HepG2 (cell line): ENCODE data around the gene UPK1A. TPM values are rescaled to one million over a fixed set of nuclear protein-coding genes. Genes with fewer than 3 reads are reported as not detected.
A peak's percentile ranks its signal among the peaks of the same experiment; 100 is the strongest.

Source experiments
- AGO1 ChIP-seq: fragments of 200-400 bp; formaldehyde crosslinking; IDR thresholded peaks from 2 replicates; pipeline ENCODE4 v1.6.1; 2017; ENCODE audit warnings: mild to moderate bottlenecking, low read depth, low read length, moderate library complexity; ENCODE audit not compliant: poor library complexity, severe bottlenecking
- ARHGAP35 ChIP-seq: sonication (generic); formaldehyde crosslinking; IDR thresholded peaks from 2 replicates; pipeline ENCODE4 v1.9.0; 2022; ENCODE audit warnings: mild to moderate bottlenecking, inconsistent platforms, moderate library complexity, missing genetic modification reagents, borderline replicate concordance
- CBX1 ChIP-seq: IDR thresholded peaks from one replicate; pipeline ENCODE4 v1.6.1; 2016; ENCODE audit warnings: antibody characterized with exemption, low read depth
- CENPT ChIP-seq: sonication (generic); formaldehyde crosslinking; IDR thresholded peaks from 2 replicates; pipeline ENCODE4 v1.8.0; 2022; ENCODE audit warnings: low read depth, mild to moderate bottlenecking, moderate library complexity, missing genetic modification reagents
- EP300 ChIP-seq, 3 experiments: sonication (generic) in 1 of 3; formaldehyde crosslinking in 1 of 3; IDR thresholded peaks; 2 replicates each; pipeline versions ENCODE4 v1.5.1 to v1.6.1; 2011 to 2020; ENCODE audit warnings: low read depth in 2 of 3, low read length in 2 of 3, borderline replicate concordance in 1 of 3, improper control_type of control experiment in 1 of 3, mild to moderate bottlenecking in 1 of 3, missing genetic modification reagents in 1 of 3, moderate library complexity in 1 of 3
- HES4 ChIP-seq: sonication (generic); formaldehyde crosslinking; IDR thresholded peaks from 2 replicates; pipeline ENCODE4 v1.9.0; 2021; ENCODE audit warnings: mild to moderate bottlenecking, missing genetic modification reagents, borderline replicate concordance
- NCOA1 ChIP-seq: sonication (generic); formaldehyde crosslinking; IDR thresholded peaks from 2 replicates; pipeline ENCODE4 v1.9.0; 2021; ENCODE audit warnings: missing genetic modification reagents
- NFE2L2 ChIP-seq: fragments of 150-350 bp; IDR thresholded peaks from 2 replicates; pipeline ENCODE4 v1.6.1; 2014; ENCODE audit warnings: low read length
- PAX8 ChIP-seq: sonication (generic); formaldehyde crosslinking; IDR thresholded peaks from 2 replicates; pipeline ENCODE4 v1.8.0; 2022; ENCODE audit warnings: mild to moderate bottlenecking, missing genetic modification reagents, borderline replicate concordance
- RORA ChIP-seq: sonication (generic); formaldehyde crosslinking; IDR thresholded peaks from 2 replicates; pipeline ENCODE4 v1.5.0; 2020; ENCODE audit warnings: mild to moderate bottlenecking, missing genetic modification reagents, moderate library complexity
- SALL2 ChIP-seq: sonication (generic); formaldehyde crosslinking; IDR thresholded peaks from 2 replicates; pipeline ENCODE4 v1.8.1; 2023; ENCODE audit warnings: mild to moderate bottlenecking, missing genetic modification reagents, inconsistent platforms
- SATB2 ChIP-seq: sonication (generic); formaldehyde crosslinking; IDR thresholded peaks from 2 replicates; pipeline ENCODE4 v1.5.0; 2020; ENCODE audit warnings: missing genetic modification reagents
- SKI ChIP-seq: fragments of 450-650 bp; IDR thresholded peaks from one replicate; pipeline ENCODE4 v1.6.1; 2018; ENCODE audit warnings: mild to moderate bottlenecking; ENCODE audit not compliant: partially characterized antibody
- SMAD9 ChIP-seq: sonication (generic); formaldehyde crosslinking; IDR thresholded peaks from 2 replicates; pipeline ENCODE4 v1.5.1; 2020; ENCODE audit warnings: mild to moderate bottlenecking, missing genetic modification reagents
- SNAPC5 ChIP-seq: sonication (generic); formaldehyde crosslinking; IDR thresholded peaks from 2 replicates; pipeline ENCODE4 v1.8.1; 2023; ENCODE audit warnings: mild to moderate bottlenecking, missing genetic modification reagents, borderline replicate concordance
- TCF7L2 ChIP-seq: IDR thresholded peaks from 2 replicates; pipeline ENCODE4 v1.6.1; 2011; ENCODE audit warnings: mild to moderate bottlenecking, low read depth, low read length, moderate library complexity
- ZBTB37 ChIP-seq: sonication (generic); formaldehyde crosslinking; IDR thresholded peaks from 2 replicates; pipeline ENCODE4 v1.4.0; 2020; ENCODE audit warnings: mild to moderate bottlenecking, missing genetic modification reagents
- ZFP90 ChIP-seq: sonication (generic); formaldehyde crosslinking; IDR thresholded peaks from 2 replicates; pipeline ENCODE4 v1.8.0; 2022; ENCODE audit warnings: missing genetic modification reagents, mild to moderate bottlenecking, inconsistent platforms, borderline replicate concordance
- ZNF142 ChIP-seq: sonication (generic); formaldehyde crosslinking; IDR thresholded peaks from 2 replicates; pipeline ENCODE4 v1.4.0; 2020; ENCODE audit warnings: missing genetic modification reagents
- ZNF280B ChIP-seq: sonication (generic); formaldehyde crosslinking; IDR thresholded peaks from 2 replicates; pipeline ENCODE4 v1.5.0; 2020; ENCODE audit warnings: missing genetic modification reagents, mild to moderate bottlenecking, borderline replicate concordance
- polyA plus RNA-seq, 8 experiments: library from polyadenylated mRNA; depleted of rRNA in 3 of 8; stranded (reverse) in 7 of 8; unstranded in 1 of 8; fragments of >200 nt; fragmentation: Illumina TruSeq in 4 of 8; extraction: Trizol in 4 of 8; gene quantifications; 2 replicates each; pipeline versions ENCODE4 v1.2.1 to v1.2.3, GENCODE V29; 2011 to 2016; ENCODE audit warnings: low read depth in 4 of 8, missing spikeins in 1 of 8, mixed read lengths in 1 of 8; ENCODE audit not compliant: insufficient read depth in 1 of 8
- total RNA-seq, 5 experiments: library from RNA; depleted of rRNA; stranded (reverse); fragments of >200 nt; fragmentation: Illumina TruSeq; extraction: Trizol; gene quantifications; 2 replicates each; pipeline ENCODE4 v1.2.3, GENCODE V29; 2016; ENCODE audit warnings: low read depth in 1 of 5

UPK1A gene
- total and polyA plus RNA-seq, 2 of the 13 experiments (the other 11 are each of a cell fraction or from before 2014, with no cell fraction given) = 2.9 TPM; not detected in 1

GRCh38 chr19:35628565-35629331, 37.6 kb upstream of the UPK1A start, which contains the start of gene RBM42 (continued):
- no peak for TF ChIP-seq SATB2 (CRISPR knock-in tag)
- TF ChIP-seq EP300 (IDR thresholded peaks at IDR 0.05; ENCODE audit: low read depth in 2 of 2, low read length in 2 of 2) = no peak; a peak in 1 of 4 replicates
- TF ChIP-seq EP300 (CRISPR knock-in tag; IDR thresholded peaks at IDR 0.05; ENCODE audit: borderline replicate concordance) = peak; percentile 43
- no peak for TF ChIP-seq NFE2L2
- no peak for TF ChIP-seq PAX8
- TF ChIP-seq ZNF142 (CRISPR knock-in tag) = no peak
- peak; percentile 58; the same call in 1 of the 2 replicates for TF ChIP-seq SALL2 (CRISPR knock-in tag)
- no peak for TF ChIP-seq AGO1
- TF ChIP-seq SKI = peak; percentile 19
- no peak for TF ChIP-seq CENPT
- peak; percentile 75 for TF ChIP-seq ZFP90
- TF ChIP-seq SMAD9 (CRISPR knock-in tag) = no peak
- no peak for TF ChIP-seq TCF7L2
- no peak for TF ChIP-seq ZBTB37 (CRISPR knock-in tag)
- no peak for TF ChIP-seq HES4 (CRISPR knock-in tag)
- peak; percentile 37; the same call in 1 of the 2 replicates for TF ChIP-seq ZNF280B (CRISPR knock-in tag)
- no peak for TF ChIP-seq ARHGAP35 (CRISPR knock-in tag)
- no peak for TF ChIP-seq NCOA1 (CRISPR knock-in tag)
- no peak for TF ChIP-seq SNAPC5 (CRISPR knock-in tag)
- no peak for TF ChIP-seq RORA (CRISPR knock-in tag)
- TF ChIP-seq CBX1 = no peak
